PFSK-1 (cell line): ENCODE data around the gene ITPRID1.

Experiments used
- POLR2AphosphoS5 ChIP-seq: IDR thresholded peaks from 2 replicates; pipeline ENCODE4 v1.6.1; 2012; ENCODE audit warnings: low read depth, mild to moderate bottlenecking, control low read depth, low read length, moderate library complexity
- TAF1 ChIP-seq: IDR thresholded peaks from 2 replicates; pipeline ENCODE4 v1.6.1; 2012; ENCODE audit warnings: low read length, control low read depth, borderline replicate concordance; ENCODE audit not compliant: insufficient read depth

DNA sequence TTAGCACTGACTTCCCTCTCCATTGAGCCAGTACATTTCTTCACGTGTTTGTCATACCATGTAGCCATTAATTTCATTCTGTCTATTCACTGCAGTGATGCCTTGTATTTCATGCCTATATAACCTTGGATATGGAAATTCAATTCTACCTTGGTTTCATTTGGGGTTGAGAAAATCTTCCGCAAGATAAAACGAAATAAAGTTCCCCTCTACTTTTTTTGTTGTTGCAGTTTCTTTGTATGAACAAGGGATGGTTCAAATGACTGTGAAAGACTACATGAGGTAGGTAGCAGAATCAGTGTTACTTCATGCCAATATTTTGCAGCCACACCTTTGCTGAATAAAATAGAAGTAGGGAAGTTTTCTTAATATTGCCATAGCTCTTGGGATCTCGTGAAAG is 55.6 kb downstream of the ITPRID1 start:
- TF ChIP-seq POLR2AphosphoS5 (no peak), TAF1 (no peak)
